GM21723 (cell line): ENCODE measurements around the gene ZNF556.
"Not testable (repeated sequence)": the region's sequence is repeated elsewhere in the genome, so short reads cannot be mapped to it uniquely, and the experiment has no call there.

Source experiments
- ATAC-seq: cut with Tn5 transposase; IDR thresholded peaks from one replicate; pipeline ENCODE4 v1.9.1; 2021; ENCODE audit warnings: mild to moderate bottlenecking, moderate library complexity; ENCODE audit not compliant: unreplicated experiment

Gene ZNF556

GRCh38 chr19:2853015-2853606 lies 14.0 kb upstream of the ZNF556 start:
- ATAC-seq: no peak

GRCh38 chr19:2854849-2855248 lies 12.3 kb upstream of the ZNF556 start:
- no peak for ATAC-seq

GRCh38 chr19:2856457-2857050 lies 10.6 kb upstream of the ZNF556 start:
- ATAC-seq: no peak

- no peak for ATAC-seq
These were observed 8.3 kb upstream of the ZNF556 start for GRCh38 chr19:2858864-2859263.

- no peak for ATAC-seq
These were observed 3.3 kb upstream of the ZNF556 start for GRCh38 chr19:2863816-2864215.

- no peak for ATAC-seq
These were observed 1.6 kb upstream of the ZNF556 start for GRCh38 chr19:2865334-2866100.

- no peak for ATAC-seq
These were observed 575 bp upstream of the ZNF556 start for GRCh38 chr19:2866495-2867024.

- no peak for ATAC-seq
These were observed 2.5 kb downstream of the ZNF556 start for GRCh38 chr19:2869618-2870017.

- ATAC-seq: not testable (repeated sequence)
These were observed 5.0 kb downstream of the ZNF556 start for GRCh38 chr19:2872175-2872574.

- no peak for ATAC-seq
These were observed 10.5 kb downstream of the ZNF556 start for GRCh38 chr19:2877398-2878331.

- ATAC-seq: no peak
These were observed 16.7 kb downstream of the ZNF556 start for GRCh38 chr19:2883686-2884439.

GRCh38 chr19:2885736-2886135 lies 18.6 kb downstream of the ZNF556 start:
- no peak for ATAC-seq

GRCh38 chr19:2887391-2887914 lies 20.3 kb downstream of the ZNF556 start:
- ATAC-seq: no peak

- ATAC-seq: no peak
These were observed 21.6 kb downstream of the ZNF556 start for GRCh38 chr19:2888731-2889224.

- not testable (repeated sequence) for ATAC-seq
These were observed 23.4 kb downstream of the ZNF556 start for GRCh38 chr19:2890531-2890930.

- ATAC-seq: no peak
These were observed 29.6 kb downstream of the ZNF556 start for GRCh38 chr19:2896694-2897093.

GRCh38 chr19:2900296-2901252 lies 33.4 kb downstream of the ZNF556 start, which contains the start of gene ZNF57:
Gene ZNF57, plus strand, starts transcription at chr19:2900928. Its CDS starts 118 bp downstream, at chr19:2901046.
- peak; percentile 90 for ATAC-seq

- no peak for ATAC-seq
These were observed 35.6 kb downstream of the ZNF556 start for GRCh38 chr19:2902590-2903218.
